Right renal cortex interstitium (tissue), 3 donors: ENCODE measurements around the gene TMEM239. TPM values are rescaled to one million over a fixed set of nuclear protein-coding genes. Genes with fewer than 3 reads are reported as not detected.
"Not testable (repeated sequence)": the region's sequence is repeated elsewhere in the genome, so short reads cannot be mapped to it uniquely, and the experiment has no call there.

Source experiments
- DNase-seq, 3 donors: peaks; one replicate each; pipeline ENCODE4 v3.0.0-alpha.2; 2013; ENCODE audit warnings: low read depth in 3 of 3, low spot score in 2 of 3
- polyA plus RNA-seq, 3 donors: library from polyadenylated mRNA; unstranded; fragments of 120-200 nt; gene quantifications; one replicate each; pipeline ENCODE4 v1.2.1, GENCODE V29; 2013; ENCODE audit not compliant: insufficient read length in 3 of 3

Gene TMEM239
- polyA plus RNA-seq, 3 donors: 0.04 TPM; not detected in 2

- DNase-seq: no peak
Measured at GRCh38 chr20:2799271-2799670, 16.9 kb upstream of the TMEM239 start.

GRCh38 chr20:2799688-2800520, 16.3 kb upstream of the TMEM239 start:
- no peak for DNase-seq

- DNase-seq: no peak
Measured at GRCh38 chr20:2800521-2801285, 15.5 kb upstream of the TMEM239 start, which contains the start of gene CPXM1. Gene CPXM1, minus strand, starts transcription at chr20:2800627. Its CDS starts 55 bp downstream, at chr20:2800572.

GRCh38 chr20:2801286-2801728, 14.9 kb upstream of the TMEM239 start:
- no peak for DNase-seq

- no peak for DNase-seq
Measured at GRCh38 chr20:2804041-2804828, 11.9 kb upstream of the TMEM239 start.

- DNase-seq: no peak
Measured at GRCh38 chr20:2804852-2805688, 11.1 kb upstream of the TMEM239 start.

GRCh38 chr20:2805689-2806350, 10.3 kb upstream of the TMEM239 start:
- DNase-seq: no peak

GRCh38 chr20:2806351-2806701, 9.8 kb upstream of the TMEM239 start:
- DNase-seq: no peak

GRCh38 chr20:2807019-2807418, 9.1 kb upstream of the TMEM239 start:
- no peak for DNase-seq

- DNase-seq: not testable (repeated sequence)
Measured at GRCh38 chr20:2807929-2808328, 8.2 kb upstream of the TMEM239 start.

GRCh38 chr20:2809690-2810089, 6.5 kb upstream of the TMEM239 start:
- no peak for DNase-seq

GRCh38 chr20:2812189-2812588, 4.0 kb upstream of the TMEM239 start:
- no peak for DNase-seq

- DNase-seq: no peak
Measured at GRCh38 chr20:2814076-2814475, 2.1 kb upstream of the TMEM239 start.

GRCh38 chr20:2814587-2815051, 1.5 kb upstream of the TMEM239 start, which contains the start of gene C20orf141:
Gene C20orf141, plus strand, starts transcription at chr20:2814987. Its CDS starts 198 bp downstream, at chr20:2815185.
- no peak for DNase-seq

- no peak for DNase-seq
Measured at GRCh38 chr20:2815242-2815900, 793 bp upstream of the TMEM239 start.

GRCh38 chr20:2816583-2817340, 598 bp downstream of the TMEM239 start:
- DNase-seq: no peak

- DNase-seq: no peak
Measured at GRCh38 chr20:2817341-2817726, 1.2 kb downstream of the TMEM239 start.
